K562 (cell line): ENCODE results near the gene BBLN. TPM values are rescaled to one million over a fixed set of nuclear protein-coding genes. Genes with fewer than 3 reads are reported as not detected.

Experiments used
- ATF6 ChIP-seq: sonication (generic); formaldehyde crosslinking; IDR thresholded peaks from 2 replicates; pipeline ENCODE4 v1.4.0; 2020; ENCODE audit warnings: mild to moderate bottlenecking, missing genetic modification reagents
- BMI1 ChIP-seq: fragments of 150-350 bp; IDR thresholded peaks from 2 replicates; pipeline ENCODE4 v1.6.1; 2014; ENCODE audit warnings: low read length
- CREB3L1 ChIP-seq: fragments of 450-650 bp; IDR thresholded peaks from 2 replicates; pipeline ENCODE4 v1.6.1; 2014; ENCODE audit warnings: low read depth, mild to moderate bottlenecking, moderate library complexity, borderline replicate concordance
- EWSR1 ChIP-seq: fragments of 450-650 bp; IDR thresholded peaks from 2 replicates; pipeline ENCODE4 v1.6.1; 2018; ENCODE audit warnings: borderline replicate concordance, mild to moderate bottlenecking, low read depth, moderate library complexity; ENCODE audit not compliant: partially characterized antibody
- KAT8 ChIP-seq: fragments of 450-650 bp; IDR thresholded peaks from 2 replicates; pipeline ENCODE4 v1.6.1; 2016; ENCODE audit warnings: low read depth, mild to moderate bottlenecking
- KLF6 ChIP-seq: fragments of 250-450 bp; sonication (Bioruptor Pico); IDR thresholded peaks from 2 replicates; pipeline ENCODE4 v1.4.0; 2020; ENCODE audit warnings: mild to moderate bottlenecking, moderate library complexity, borderline replicate concordance
- NUFIP1 ChIP-seq: fragments of 450-650 bp; IDR thresholded peaks from 2 replicates; pipeline ENCODE4 v1.6.1; 2018; ENCODE audit not compliant: partially characterized antibody
- SAFB2 ChIP-seq: fragments of 200-400 bp; formaldehyde crosslinking; IDR thresholded peaks from 2 replicates; pipeline ENCODE4 v1.6.1; 2018; ENCODE audit warnings: borderline replicate concordance, low read length, low read depth, moderate library complexity; ENCODE audit not compliant: severe bottlenecking
- SIX5 ChIP-seq, 2 experiments: IDR thresholded peaks; 2 replicates each; pipeline ENCODE4 v1.6.1; 2011; ENCODE audit warnings: low read length in 2 of 2, borderline replicate concordance in 1 of 2, low read depth in 1 of 2, mild to moderate bottlenecking in 1 of 2, moderate library complexity in 1 of 2; ENCODE audit not compliant: insufficient read depth in 1 of 2
- ZBTB40 ChIP-seq, 2 experiments: fragments of 450-650 bp in 1 of 2; sonication (generic) in 1 of 2; formaldehyde crosslinking in 1 of 2; IDR thresholded peaks; 2 replicates each; pipeline versions ENCODE4 v1.7.1 to v1.9.0; 2016 to 2022; ENCODE audit warnings: inconsistent platforms in 1 of 2, mild to moderate bottlenecking in 1 of 2, missing genetic modification reagents in 1 of 2
- ZBTB43 ChIP-seq: sonication (generic); formaldehyde crosslinking; IDR thresholded peaks from 2 replicates; pipeline ENCODE4 v1.8.0; 2023; ENCODE audit warnings: mild to moderate bottlenecking, missing genetic modification reagents
- polyA plus RNA-seq, 8 experiments: library from polyadenylated mRNA; depleted of rRNA in 4 of 8; stranded (reverse) in 5 of 8; unstranded in 3 of 8; fragments of >200 nt; fragmentation: Nextera tagmentation in 2 of 8; fragmentation: Illumina TruSeq in 1 of 8; extraction: Ambion mirVana in 2 of 8; extraction: Trizol in 1 of 8; gene quantifications; 2 replicates each; pipeline versions ENCODE4 v1.2.1 to v1.2.3, GENCODE V29; 2011 to 2014; ENCODE audit warnings: inconsistent platforms in 1 of 8, missing spikeins in 1 of 8
- total RNA-seq, 7 experiments: library from RNA; depleted of rRNA in 6 of 7; stranded (reverse); fragments of >200 nt in 6 of 7; fragmentation: Illumina TruSeq in 2 of 7; extraction: Trizol in 2 of 7; gene quantifications; 2 replicates each; pipeline versions ENCODE4 v1.2.1 to v1.2.3, GENCODE V29; 2011 to 2021; ENCODE audit warnings: low replicate concordance in 1 of 7

Gene BBLN
- total and polyA plus RNA-seq, 9 of the 15 experiments (the other 6 are each of a cell fraction or from before 2014, with no cell fraction given): 4.2 to 331 (median 87.1) TPM

GRCh38 chr9:128159784-128160602, at the start of gene BBLN (continued):
- TF ChIP-seq ZBTB40 (IDR thresholded peaks at IDR 0.05): no peak
- TF ChIP-seq ZBTB40 (CRISPR knock-in tag; IDR thresholded peaks at IDR 0.05): no peak
- no peak for TF ChIP-seq NUFIP1
- TF ChIP-seq ZBTB43 (CRISPR knock-in tag): no peak
- no peak for TF ChIP-seq CREB3L1
- TF ChIP-seq BMI1: peak; percentile 57; the same call in 1 of the 2 replicates
- no peak for TF ChIP-seq EWSR1
- peak; percentile 24 to 38; a peak in 2 of 4 replicates for TF ChIP-seq SIX5 (IDR thresholded peaks at IDR 0.05; ENCODE audit: borderline replicate concordance in 1 of 2, insufficient read depth in 1 of 2, low read depth in 1 of 2, low read length in 2 of 2)
- TF ChIP-seq KAT8: no peak
- TF ChIP-seq ATF6 (CRISPR knock-in tag): no peak
- no peak for TF ChIP-seq SAFB2
- TF ChIP-seq KLF6: peak; percentile 49
